AG04450 (cell line): ENCODE measurements around the gene PTPN1. TPM values are rescaled to one million over a fixed set of nuclear protein-coding genes. Genes with fewer than 3 reads are reported as not detected.
A peak's percentile ranks its signal among the peaks of the same experiment; 100 is the strongest.
"Not testable (repeated sequence)": the region's sequence is repeated elsewhere in the genome, so short reads cannot be mapped to it uniquely, and the experiment has no call there.

Source experiments
- CTCF ChIA-PET: fragments of 300-600, 350-600 bp; formaldehyde crosslinking; extraction: SDS; loops from one replicate; lab custom pipeline; 2022; ENCODE audit warnings: antibody characterized with exemption, inconsistent platforms; lab: Charles Lee
- POLR2A ChIA-PET: fragments of 350-600 bp; formaldehyde crosslinking; extraction: SDS; loops from one replicate; lab custom pipeline; 2021; ENCODE audit warnings: antibody characterized with exemption, inconsistent platforms; lab: Yijun Ruan, JAX
- DNase-seq: peaks from one replicate; pipeline ENCODE4 v3.0.0-alpha.2; 2011; ENCODE audit warnings: low read depth, low spot score
- H3K27ac ChIP-seq: one replicate; pipeline ENCODE4 v1.5.1; 2012; ENCODE audit warnings: low read depth, low read length, control low read depth
- H3K27me3 ChIP-seq: one replicate; pipeline ENCODE4 v1.6.0; 2012; ENCODE audit warnings: low read length; ENCODE audit not compliant: control insufficient read depth, insufficient read depth
- H3K4me3 ChIP-seq: 2 replicates; pipeline ENCODE4 v1.5.1; 2011; ENCODE audit warnings: mild to moderate bottlenecking, low read depth, low read length, control low read depth
- H3K9me3 ChIP-seq: 2 replicates; pipeline ENCODE4 v1.5.1; 2012; ENCODE audit warnings: low read length; ENCODE audit not compliant: control insufficient read depth, insufficient read depth
- polyA plus RNA-seq: library from polyadenylated mRNA; depleted of rRNA; stranded (reverse); fragments of >200 nt; gene quantifications from 2 replicates; pipeline ENCODE4 v1.2.3, GENCODE V29; 2011
- TF ChIP-seq, protein P1 (sequence below): IDR thresholded peaks from 2 replicates; pipeline ENCODE4 v1.5.1; 2011; ENCODE audit warnings: low read depth, low read length, control low read depth, inconsistent platforms

PTPN1 gene
- polyA plus RNA-seq, 1 experiment: 54.7 TPM

DNA sequence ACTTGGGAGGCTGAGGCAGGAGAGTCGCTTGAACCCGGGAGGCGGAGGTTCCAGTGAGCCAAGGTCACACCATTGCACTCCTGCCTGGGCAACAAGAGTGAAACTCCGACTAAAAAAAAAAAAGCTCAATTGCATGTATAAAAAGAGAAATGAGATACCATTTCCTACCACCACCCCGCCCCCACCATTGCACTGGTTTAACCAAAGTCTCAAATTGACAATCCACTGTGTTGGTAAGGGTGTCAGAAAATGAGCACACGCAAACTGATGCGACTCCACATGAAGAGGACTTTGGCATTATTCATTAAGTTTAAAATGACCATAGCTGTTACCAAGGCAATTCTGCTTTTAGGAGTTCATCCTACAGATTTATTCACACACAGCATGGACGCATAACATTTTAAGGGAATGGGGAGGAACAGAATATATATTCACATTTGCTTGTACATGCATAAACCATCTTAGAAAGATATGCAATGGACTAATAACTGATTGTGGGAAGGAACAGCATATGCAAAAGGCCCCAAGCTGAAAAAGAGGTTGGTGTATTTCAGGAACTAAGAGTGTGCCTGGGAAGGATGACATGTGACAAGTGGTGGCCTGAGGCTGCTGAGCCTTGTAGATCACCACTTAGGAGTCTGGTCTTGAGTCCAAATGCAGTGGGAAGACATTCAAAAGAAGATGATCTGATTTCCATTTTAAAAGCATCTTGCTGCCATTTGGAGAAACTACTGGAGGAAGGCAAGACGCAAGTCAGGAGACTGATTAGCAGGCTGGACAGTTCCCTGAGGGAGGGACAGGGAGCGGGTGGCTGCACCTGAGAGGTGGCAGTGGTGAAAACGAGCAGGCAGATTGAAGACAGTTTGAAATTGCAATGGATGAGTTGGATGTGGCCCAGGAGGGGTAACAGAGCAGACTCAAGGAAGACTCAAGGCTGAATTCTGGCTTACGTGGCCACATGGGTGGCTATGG is 37.2 kb upstream of the PTPN1 start:
- Histone ChIP-seq H3K27me3 (no peaks in the 10 kb centered on the region), H3K4me3 (no peak overlapping the region), H3K27ac (no peak overlapping the region), H3K9me3 (no peaks in the 10 kb centered on the region)
- POLR2A ChIA-PET: no interaction called here
- TF ChIP-seq, protein P1, sequence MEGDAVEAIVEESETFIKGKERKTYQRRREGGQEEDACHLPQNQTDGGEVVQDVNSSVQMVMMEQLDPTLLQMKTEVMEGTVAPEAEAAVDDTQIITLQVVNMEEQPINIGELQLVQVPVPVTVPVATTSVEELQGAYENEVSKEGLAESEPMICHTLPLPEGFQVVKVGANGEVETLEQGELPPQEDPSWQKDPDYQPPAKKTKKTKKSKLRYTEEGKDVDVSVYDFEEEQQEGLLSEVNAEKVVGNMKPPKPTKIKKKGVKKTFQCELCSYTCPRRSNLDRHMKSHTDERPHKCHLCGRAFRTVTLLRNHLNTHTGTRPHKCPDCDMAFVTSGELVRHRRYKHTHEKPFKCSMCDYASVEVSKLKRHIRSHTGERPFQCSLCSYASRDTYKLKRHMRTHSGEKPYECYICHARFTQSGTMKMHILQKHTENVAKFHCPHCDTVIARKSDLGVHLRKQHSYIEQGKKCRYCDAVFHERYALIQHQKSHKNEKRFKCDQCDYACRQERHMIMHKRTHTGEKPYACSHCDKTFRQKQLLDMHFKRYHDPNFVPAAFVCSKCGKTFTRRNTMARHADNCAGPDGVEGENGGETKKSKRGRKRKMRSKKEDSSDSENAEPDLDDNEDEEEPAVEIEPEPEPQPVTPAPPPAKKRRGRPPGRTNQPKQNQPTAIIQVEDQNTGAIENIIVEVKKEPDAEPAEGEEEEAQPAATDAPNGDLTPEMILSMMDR: no peak
- DNase-seq: no peak
- CTCF ChIA-PET: interaction anchor here (0.8 to 1.1 kb wide), 2 partner anchors 9 to 103 kb away, joined by 3 read pairs; no protein-coding TSS in a partner anchor

DNA sequence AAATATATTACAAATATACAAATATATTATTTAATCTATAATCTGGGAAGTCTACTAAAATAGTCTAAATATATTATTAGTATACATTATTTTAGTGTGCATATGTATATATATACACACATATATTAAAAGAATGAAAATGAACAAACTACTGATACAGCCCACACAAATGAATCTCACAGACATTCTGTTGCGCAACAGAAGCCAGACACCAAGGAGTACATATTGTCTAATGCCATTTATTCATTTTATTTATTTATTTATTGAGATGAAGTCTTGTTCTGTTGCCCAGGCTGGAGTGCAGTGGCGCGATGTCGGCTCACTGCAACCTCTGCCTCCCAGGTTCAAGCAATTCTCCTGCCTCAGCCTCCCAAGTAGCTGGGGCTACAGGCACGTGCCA is 35.8 kb upstream of the PTPN1 start:
- H3K9me3 ChIP-seq, H3K4me3 ChIP-seq, DNase-seq, POLR2A ChIA-PET, H3K27me3 ChIP-seq, H3K27ac ChIP-seq, CTCF ChIA-PET: not testable (repeated sequence)

DNA sequence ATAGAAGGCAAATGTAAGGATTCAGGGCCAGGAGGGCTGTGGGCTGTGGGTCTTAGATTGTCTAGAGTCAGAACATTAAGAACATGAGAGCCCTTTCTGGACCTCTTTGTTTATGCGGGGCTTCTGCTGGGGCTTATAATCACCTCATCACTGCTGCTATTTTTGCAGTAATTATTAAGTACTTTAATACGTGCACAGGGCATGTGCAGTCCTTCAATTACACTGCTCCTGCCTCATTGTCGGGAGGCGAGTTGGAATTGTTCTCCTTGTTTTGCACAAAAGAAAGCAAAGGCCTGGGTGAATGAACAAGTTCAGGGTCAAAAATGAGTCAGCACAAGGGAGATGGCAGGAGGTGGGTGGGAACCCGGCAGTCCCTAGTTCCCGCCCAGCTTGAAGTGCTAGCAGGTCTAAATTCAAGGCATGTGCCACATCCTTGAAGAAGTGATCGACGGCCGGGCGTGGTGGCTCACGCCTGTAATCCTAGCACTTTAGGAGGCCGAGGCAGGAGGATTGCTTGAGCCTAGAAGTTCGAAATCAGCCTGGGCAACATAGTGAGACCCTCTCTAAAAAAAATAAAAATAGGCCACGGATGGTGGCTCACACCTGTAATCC is 34.4 kb upstream of the PTPN1 start:
- CTCF ChIA-PET: no interaction called here

DNA sequence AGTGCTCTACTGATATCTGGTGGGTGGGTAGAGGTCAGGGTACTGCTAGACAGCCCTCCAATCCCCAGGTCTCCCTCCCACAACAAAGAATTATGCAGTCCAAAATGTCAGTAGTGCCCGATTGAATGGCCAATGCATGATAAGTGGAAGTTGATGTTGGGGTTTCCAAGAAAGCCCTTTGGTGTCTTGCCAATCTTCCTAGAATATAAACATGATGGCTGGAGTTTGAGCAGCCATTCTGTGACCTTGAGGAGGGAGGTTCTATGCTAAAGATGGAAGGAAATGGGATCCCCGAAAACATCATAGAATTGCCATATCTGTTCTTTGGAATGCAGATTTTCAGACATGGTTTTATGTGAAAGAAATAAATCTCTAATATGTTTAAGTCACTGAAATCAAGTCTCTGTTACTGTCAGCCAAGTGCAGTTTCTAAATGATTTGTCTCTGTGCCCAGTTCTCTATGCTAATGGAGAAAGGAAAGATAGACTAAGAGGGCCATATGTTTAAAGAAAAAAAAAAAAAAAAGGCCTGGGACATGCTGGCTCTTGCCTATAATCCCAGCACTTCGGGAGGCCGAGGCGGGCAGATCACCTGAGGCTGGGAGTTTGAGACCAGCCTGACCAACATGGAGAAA is 32.8 kb upstream of the PTPN1 start:
- Histone ChIP-seq H3K4me3 (no peak overlapping the region), H3K27ac (no peak overlapping the region), H3K9me3 (no peaks in the 10 kb centered on the region), H3K27me3 (no peaks in the 10 kb centered on the region)
- POLR2A ChIA-PET: no interaction called here
- DNase-seq: no peak
- TF ChIP-seq, protein P1: no peak
- CTCF ChIA-PET: no interaction called here

More for the DNA sequence above, 34.4 kb upstream of the PTPN1 start:
- POLR2A ChIA-PET: interaction anchor here (0.6 kb wide), 1 partner anchor 486 kb away, joined by 4 read pairs; no protein-coding TSS in a partner anchor
- Histone ChIP-seq H3K9me3 (no peaks in the 10 kb centered on the region), H3K4me3 (no peak overlapping the region), H3K27ac (no peak overlapping the region), H3K27me3 (no peaks in the 10 kb centered on the region)
- DNase-seq: no peak
- TF ChIP-seq, protein P1: no peak

DNA sequence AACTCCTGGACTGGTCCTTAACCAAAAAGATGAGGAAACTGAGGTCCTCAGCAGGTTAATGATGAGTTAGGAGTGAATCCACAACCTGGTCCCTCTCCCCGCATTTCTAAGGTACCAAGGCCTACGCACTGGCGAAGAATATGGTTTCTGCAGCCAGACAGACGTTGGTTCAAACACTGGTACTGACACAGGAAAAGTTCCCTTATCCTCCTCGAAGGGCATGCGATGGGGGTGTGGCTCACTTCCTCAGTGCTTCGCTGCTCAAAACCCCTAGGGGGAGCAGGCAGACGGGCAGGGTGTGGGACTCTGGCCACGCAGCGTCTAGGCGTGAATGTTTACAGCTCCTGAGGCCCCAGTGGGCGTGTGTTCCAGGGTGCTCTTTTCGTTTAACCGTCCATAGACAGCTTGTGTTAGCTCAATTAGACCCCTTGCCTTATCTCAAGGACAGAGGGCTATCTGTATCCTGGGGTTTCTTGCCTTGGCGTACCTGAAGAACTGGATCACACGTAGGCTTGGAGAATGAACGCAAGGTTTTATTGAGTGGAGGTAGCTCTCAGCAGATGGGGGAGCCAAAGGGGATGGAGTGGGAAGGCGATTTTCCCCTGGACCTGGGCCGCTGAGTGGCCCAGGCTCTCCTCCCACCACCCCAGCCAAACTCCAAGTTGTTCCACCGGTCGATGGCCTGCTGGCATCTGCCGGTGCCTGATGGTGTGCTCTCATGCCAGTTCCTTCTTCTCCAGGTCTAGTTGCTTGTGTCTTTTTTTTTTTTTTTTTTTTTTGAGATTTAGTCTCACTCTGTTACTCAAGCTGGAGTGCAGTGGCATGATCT is 31.8 kb upstream of the PTPN1 start:
- no peak for DNase-seq
- Histone ChIP-seq H3K27me3 (no peaks in the 10 kb centered on the region), H3K27ac (no peak overlapping the region), H3K4me3 (no peak overlapping the region), H3K9me3 (no peaks in the 10 kb centered on the region)
- TF ChIP-seq, protein P1: peak; percentile 52
- ChIA-PET CTCF (interaction anchor here (0.7 to 2.5 kb wide), 3 partner anchors 10 to 97 kb away, joined by 3 to 6 read pairs (median 3); no protein-coding TSS in a partner anchor), POLR2A (no interaction called here)
